SW 1271 (cell line): ENCODE data around the gene PCOLCE2.

Experiments used
- DNase-seq, 2 experiments: peaks; one replicate each; lab custom pipeline; 2025; lab: John Stamatoyannopoulos, UW

PCOLCE2 gene

GRCh38 chr3:142808103-142808917 is 80.6 kb downstream of the PCOLCE2 start:
- DNase-seq: peak; percentile 49 to 63

- DNase-seq: no peak
These were observed 86.0 kb downstream of the PCOLCE2 start for GRCh38 chr3:142802891-142803290.

GRCh38 chr3:142801746-142802145 is 87.1 kb downstream of the PCOLCE2 start:
- DNase-seq: no peak

DNA sequence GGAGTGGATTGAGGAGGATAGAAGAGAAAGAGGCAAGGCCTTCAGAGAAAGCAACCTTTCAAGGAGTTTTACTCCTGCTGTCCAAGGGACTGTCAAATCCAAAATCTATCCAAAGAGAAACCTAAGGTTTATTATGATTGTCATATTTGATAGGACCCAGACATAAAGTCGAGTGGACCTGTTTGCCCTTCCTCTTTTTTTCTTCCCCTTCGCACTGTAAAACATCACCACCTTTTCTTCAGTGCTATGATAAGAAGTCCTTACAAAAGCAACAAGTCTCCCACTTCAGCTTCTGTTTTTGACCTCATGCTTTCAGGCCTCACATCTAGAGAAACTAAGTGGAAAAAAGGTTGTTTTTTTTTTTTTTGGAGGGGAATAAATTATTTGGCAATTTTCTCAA is 92.1 kb downstream of the PCOLCE2 start:
- DNase-seq: no peak

DNA sequence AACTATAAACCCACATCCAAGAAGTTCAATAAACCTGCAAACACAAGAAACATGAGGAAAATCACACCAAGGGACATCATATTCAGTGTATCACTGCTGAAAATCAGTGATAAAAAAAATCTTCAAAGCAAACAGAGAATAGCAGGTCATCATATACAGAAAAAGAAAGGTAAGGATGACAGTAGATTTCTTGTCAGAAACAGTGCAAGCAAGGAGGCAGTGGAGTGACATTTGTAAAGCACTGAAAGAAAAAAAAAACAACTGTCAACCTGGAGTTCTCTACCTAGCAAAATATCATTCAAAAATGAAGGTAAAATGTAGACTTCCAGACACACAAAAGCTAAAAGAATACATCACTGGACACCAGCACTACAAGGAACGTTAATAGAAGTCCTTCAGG is 93.6 kb downstream of the PCOLCE2 start:
- DNase-seq: no peak

GRCh38 chr3:142794508-142794907 is 94.4 kb downstream of the PCOLCE2 start:
- no peak for DNase-seq

- no peak for DNase-seq
These were observed 101.2 kb downstream of the PCOLCE2 start for GRCh38 chr3:142787719-142788118.

DNA sequence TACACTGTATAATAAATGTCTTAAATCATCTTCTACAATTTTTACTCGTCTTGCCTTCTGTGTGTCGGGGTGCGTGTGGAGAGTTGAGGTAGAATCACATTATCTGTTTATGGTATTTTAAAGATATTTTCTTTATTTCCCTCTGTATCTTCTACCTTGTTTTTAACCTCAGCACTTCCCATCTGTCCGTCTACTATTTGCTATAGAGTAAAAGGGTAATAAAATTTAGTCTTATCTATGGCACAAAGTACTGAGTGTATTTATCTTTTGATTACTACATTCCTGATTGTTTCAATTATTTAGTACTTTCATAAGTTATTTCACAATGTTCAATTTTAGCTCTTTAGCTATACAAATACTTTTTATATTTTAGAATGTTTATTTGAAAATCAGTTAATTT is 102.9 kb downstream of the PCOLCE2 start:
- no peak for DNase-seq

DNA sequence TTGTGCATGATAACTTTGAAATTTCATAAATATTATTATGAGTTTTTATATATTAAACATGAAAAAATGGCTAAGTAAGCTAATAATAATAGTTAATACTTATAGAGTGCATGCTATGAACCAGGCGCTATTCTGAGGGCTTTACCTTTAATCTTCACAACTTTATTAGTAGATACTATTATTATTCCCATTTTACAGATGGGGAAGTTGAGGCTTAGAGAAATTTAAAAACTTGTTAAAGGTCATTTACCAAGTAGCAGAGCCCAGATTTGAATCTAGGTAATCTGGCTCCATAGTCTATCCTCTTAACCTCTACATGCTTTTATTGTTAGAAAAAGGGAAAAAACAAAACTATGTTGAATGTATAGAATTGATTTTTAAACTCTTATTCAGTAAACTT is 104.7 kb downstream of the PCOLCE2 start:
- no peak for DNase-seq

GRCh38 chr3:142782616-142783015 is 106.3 kb downstream of the PCOLCE2 start:
- no peak for DNase-seq

DNA sequence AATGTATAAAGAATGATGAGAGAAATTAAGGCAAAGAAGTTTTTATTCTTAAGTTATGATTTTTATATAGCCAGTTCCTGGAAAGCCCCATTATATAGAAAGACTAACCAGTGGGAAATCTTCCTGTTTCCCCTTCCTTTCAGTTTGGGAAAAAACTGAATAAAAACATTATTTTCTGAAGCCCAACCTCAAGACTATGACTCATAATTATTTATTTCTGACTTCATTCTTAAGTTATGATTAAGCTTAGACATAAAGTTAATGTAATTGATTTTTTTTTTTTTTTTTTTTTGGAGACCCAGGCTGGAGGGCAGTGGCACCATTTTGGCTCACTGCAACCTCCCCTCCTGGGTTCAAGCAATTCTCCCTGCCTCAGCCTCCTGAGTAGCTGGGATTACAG is 109.3 kb downstream of the PCOLCE2 start:
- DNase-seq: no peak

- no peak for DNase-seq
These were observed 110.3 kb downstream of the PCOLCE2 start for GRCh38 chr3:142778541-142778940.

- DNase-seq: no peak
These were observed 111.0 kb downstream of the PCOLCE2 start for GRCh38 chr3:142777927-142778326.

GRCh38 chr3:142768338-142768737 is 120.5 kb downstream of the PCOLCE2 start:
- DNase-seq: no peak
